Measurements from ENCODE around the gene CCDC137. TPM values are rescaled to one million over a fixed set of nuclear protein-coding genes. Genes with fewer than 3 reads are reported as not detected.

The CCDC137 gene
- polyA plus RNA-seq, 1 of the 3 experiments (the other 2 are of a cell fraction): 62.4 TPM

GRCh38 chr17:81722184-81723120 lies 55.9 kb downstream of the CCDC137 start:
- Histone ChIP-seq H3K79me2 (ENCODE audit: insufficient read depth) (no peaks in the 10 kb centered on the region), H3K36me3 (replicated peaks in 1 of 2; ENCODE audit: control insufficient read depth in 1 of 2, insufficient read depth in 2 of 2, low read length in 1 of 2) (peaks cover 0 to 3% of the 10 kb centered on the region in 2 experiments), H3K4me3 (ENCODE audit: low read depth in 2 of 2, low read length in 1 of 2) (no peak overlapping the region), H3K9me3 (no peaks in the 10 kb centered on the region), H3K4me1 (ENCODE audit: control insufficient read depth in 1 of 2, insufficient read depth in 2 of 2, low read depth in 1 of 2, low read length in 1 of 2) (peaks cover 0 to 3% of the 10 kb centered on the region in 2 experiments; a peak in 1 of 4 replicates), H3F3A (replicated peaks; ENCODE audit: insufficient read depth) (peaks cover 23% of the 10 kb centered on the region), H4K20me1 (ENCODE audit: insufficient read depth) (no peaks in the 10 kb centered on the region), H3K9ac (no peak overlapping the region), H3K27me3 (ENCODE audit: insufficient read depth) (no peaks in the 10 kb centered on the region), H2AFZ (ENCODE audit: low read depth) (no peak overlapping the region), H3K4me2 (no peak overlapping the region), H3K27ac (ENCODE audit: low read depth in 2 of 2, low read length in 1 of 2) (no peak overlapping the region), H3K9me2 (no peaks in the 10 kb centered on the region)
- WGBS (ENCODE audit: low lambda C conversion rate): 60% methylated on average over 10 of the region's 10 CpGs
- TF ChIP-seq NFIC (IDR thresholded peaks at IDR 0.05; ENCODE audit: borderline replicate concordance): 0 out of 2 replicates have a peak, but pooled peaks have one; percentile 10
- no peak for TF ChIP-seq TEAD4 (IDR thresholded peaks at IDR 0.05; ENCODE audit: borderline replicate concordance, insufficient read depth)
- 0 out of 2 replicates have a peak, but pooled peaks have one; percentile 32 for TF ChIP-seq POLR2AphosphoS5 (IDR thresholded peaks at IDR 0.05; ENCODE audit: low read depth, low read length)
- POLR2A ChIA-PET: interaction anchor here (0.6 to 4.9 kb wide), 4 partner anchors 9 to 47 kb away, joined by 3 to 30 read pairs (median 4); partner anchors contain the start of gene SLC25A10
- CTCF ChIA-PET: interaction anchor here (0.5 to 5.3 kb wide), 6 partner anchors 9 to 100 kb away, joined by 3 to 41 read pairs (median 5); partner anchors contain the start of gene SLC25A10
- peak; percentile 64 for DNase-seq

Small RNA genes within 50 kb of the gene (small RNA-seq; reads per million reads assigned to genes)
- 0 to 0.48 (median 0) reads per million in 7 experiments for gene MIR6786

Other genes with a start within 250 kb of the CCDC137 start
- 3,367 and 7,871 TPM in 2 replicates for gene ACTG1, start 153.9 kb upstream of the CCDC137 start, polyA plus RNA-seq (2012; rRNA removed)
- gene FSCN2, start 138.4 kb upstream of the CCDC137 start, polyA plus RNA-seq (2012; rRNA removed): 2.0 and 2.1 TPM in 2 replicates
- 17.1 and 18.9 TPM in 2 replicates for gene FAAP100, start 114.4 kb upstream of the CCDC137 start, polyA plus RNA-seq (2012; rRNA removed)
- gene NPLOC4, start 29.6 kb upstream of the CCDC137 start, polyA plus RNA-seq (2012; rRNA removed): 88.6 and 105 TPM in 2 replicates
- gene TSPAN10, start 29.5 kb upstream of the CCDC137 start, polyA plus RNA-seq (2012; rRNA removed): 4.7 and 6.0 TPM in 2 replicates
- 4.4 and 5.0 TPM in 2 replicates for gene PDE6G, start 10.2 kb upstream of the CCDC137 start, polyA plus RNA-seq (2012; rRNA removed)
- gene OXLD1, start 132 bp upstream of the CCDC137 start, polyA plus RNA-seq (2012; rRNA removed): 103 and 124 TPM in 2 replicates
- 148 and 166 TPM in 2 replicates for gene ARL16, start 17.1 kb downstream of the CCDC137 start, polyA plus RNA-seq (2012; rRNA removed)
- gene HGS, start 17.3 kb downstream of the CCDC137 start, polyA plus RNA-seq (2012; rRNA removed): 184 and 192 TPM in 2 replicates
- 255 and 322 TPM in 2 replicates for gene MRPL12, start 36.6 kb downstream of the CCDC137 start, polyA plus RNA-seq (2012; rRNA removed)
- gene SLC25A10, start 45.5 kb downstream of the CCDC137 start, polyA plus RNA-seq (2012; rRNA removed): 29.9 and 34.7 TPM in 2 replicates
- not detected in 2 replicates for gene GCGR, start 137.4 kb downstream of the CCDC137 start, polyA plus RNA-seq (2012; rRNA removed)
- 120 and 156 TPM in 2 replicates for gene MCRIP1, start 166.6 kb downstream of the CCDC137 start, polyA plus RNA-seq (2012; rRNA removed)
- 0.07 and 0.16 TPM in 2 replicates for gene PPP1R27, start 168.3 kb downstream of the CCDC137 start, polyA plus RNA-seq (2012; rRNA removed)
- gene P4HB, start 193.8 kb downstream of the CCDC137 start, polyA plus RNA-seq (2012; rRNA removed): 112 and 165 TPM in 2 replicates
- 184 and 385 TPM in 2 replicates for gene ARHGDIA, start 204.6 kb downstream of the CCDC137 start, polyA plus RNA-seq (2012; rRNA removed)
- 176 and 269 TPM in 2 replicates for gene ALYREF, start 224.8 kb downstream of the CCDC137 start, polyA plus RNA-seq (2012; rRNA removed)
- 1,022 and 1,275 TPM in 2 replicates for gene ANAPC11, start 225.0 kb downstream of the CCDC137 start, polyA plus RNA-seq (2012; rRNA removed)
- 0.91 and 2.4 TPM in 2 replicates for gene NPB, start 235.5 kb downstream of the CCDC137 start, polyA plus RNA-seq (2012; rRNA removed)
- gene PCYT2, start 244.7 kb downstream of the CCDC137 start, polyA plus RNA-seq (2012; rRNA removed): 46.2 and 54.1 TPM in 2 replicates